Osteocyte (in vitro differentiated cells): ENCODE data around the gene ADAM15. TPM values are rescaled to one million over a fixed set of nuclear protein-coding genes. Genes with fewer than 3 reads are reported as not detected.

Source experiments
- DNase-seq: peaks from one replicate; pipeline ENCODE4 v3.0.0; 2021; ENCODE audit warnings: mixed read lengths; ENCODE audit not compliant: unreplicated experiment; ENCODE audit errors: extremely low spot score
- H3K27ac Mint-ChIP-seq: one replicate; pipeline ENCODE4 v1.8.0; 2021; ENCODE audit warnings: mild to moderate bottlenecking, mixed read lengths; ENCODE audit not compliant: unreplicated experiment
- H3K27me3 Mint-ChIP-seq: one replicate; pipeline ENCODE4 v1.8.0; 2021; ENCODE audit warnings: mixed read lengths; ENCODE audit not compliant: unreplicated experiment
- H3K36me3 Mint-ChIP-seq: one replicate; pipeline ENCODE4 v1.8.0; 2021; ENCODE audit warnings: mixed read lengths; ENCODE audit not compliant: unreplicated experiment
- H3K4me1 Mint-ChIP-seq: one replicate; pipeline ENCODE4 v1.8.0; 2021; ENCODE audit warnings: mixed read lengths; ENCODE audit not compliant: unreplicated experiment
- H3K4me3 Mint-ChIP-seq: one replicate; pipeline ENCODE4 v1.8.0; 2021; ENCODE audit warnings: mild to moderate bottlenecking, moderate library complexity, mixed read lengths; ENCODE audit not compliant: unreplicated experiment
- H3K9me3 Mint-ChIP-seq: one replicate; pipeline ENCODE4 v1.8.0; 2021; ENCODE audit warnings: mixed read lengths; ENCODE audit not compliant: unreplicated experiment
- total RNA-seq: library from RNA; stranded (reverse); gene quantifications from 2 replicates; pipeline ENCODE4 v1.2.1, GENCODE V29; 2021
- TF ChIP-seq, protein P1 (sequence below): fragments of 200-600 bp; sonication (generic); IDR thresholded peaks from 2 replicates; pipeline ENCODE4 v1.5.0; 2021; ENCODE audit warnings: antibody characterized with exemption, mild to moderate bottlenecking, moderate library complexity

The ADAM15 gene
- total RNA-seq, 1 donor from 2014 or later: 89.4 TPM

DNA sequence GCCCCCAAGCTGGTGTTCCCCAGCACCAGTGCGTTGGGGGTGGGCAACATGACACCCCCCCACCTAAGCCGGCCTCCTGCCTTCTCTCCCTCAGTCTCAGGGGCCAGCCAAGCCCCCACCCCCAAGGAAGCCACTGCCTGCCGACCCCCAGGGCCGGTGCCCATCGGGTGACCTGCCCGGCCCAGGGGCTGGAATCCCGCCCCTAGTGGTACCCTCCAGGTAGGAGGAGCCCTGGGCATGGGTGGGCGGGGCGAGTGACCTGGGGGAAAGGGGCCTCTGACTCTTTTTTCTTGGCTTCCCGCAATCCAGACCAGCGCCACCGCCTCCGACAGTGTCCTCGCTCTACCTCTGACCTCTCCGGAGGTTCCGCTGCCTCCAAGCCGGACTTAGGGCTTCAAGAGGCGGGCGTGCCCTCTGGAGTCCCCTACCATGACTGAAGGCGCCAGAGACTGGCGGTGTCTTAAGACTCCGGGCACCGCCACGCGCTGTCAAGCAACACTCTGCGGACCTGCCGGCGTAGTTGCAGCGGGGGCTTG, 11.1 kb downstream of the ADAM15 start:
- H3K4me1 Mint-ChIP-seq: peaks cover 30% of the 10 kb centered on the region
- no peaks in the 10 kb centered on the region for H3K27me3 Mint-ChIP-seq
- peaks cover 8% of the 10 kb centered on the region for H3K36me3 Mint-ChIP-seq
- no peak overlapping the region for H3K27ac Mint-ChIP-seq
- TF ChIP-seq, protein P1, sequence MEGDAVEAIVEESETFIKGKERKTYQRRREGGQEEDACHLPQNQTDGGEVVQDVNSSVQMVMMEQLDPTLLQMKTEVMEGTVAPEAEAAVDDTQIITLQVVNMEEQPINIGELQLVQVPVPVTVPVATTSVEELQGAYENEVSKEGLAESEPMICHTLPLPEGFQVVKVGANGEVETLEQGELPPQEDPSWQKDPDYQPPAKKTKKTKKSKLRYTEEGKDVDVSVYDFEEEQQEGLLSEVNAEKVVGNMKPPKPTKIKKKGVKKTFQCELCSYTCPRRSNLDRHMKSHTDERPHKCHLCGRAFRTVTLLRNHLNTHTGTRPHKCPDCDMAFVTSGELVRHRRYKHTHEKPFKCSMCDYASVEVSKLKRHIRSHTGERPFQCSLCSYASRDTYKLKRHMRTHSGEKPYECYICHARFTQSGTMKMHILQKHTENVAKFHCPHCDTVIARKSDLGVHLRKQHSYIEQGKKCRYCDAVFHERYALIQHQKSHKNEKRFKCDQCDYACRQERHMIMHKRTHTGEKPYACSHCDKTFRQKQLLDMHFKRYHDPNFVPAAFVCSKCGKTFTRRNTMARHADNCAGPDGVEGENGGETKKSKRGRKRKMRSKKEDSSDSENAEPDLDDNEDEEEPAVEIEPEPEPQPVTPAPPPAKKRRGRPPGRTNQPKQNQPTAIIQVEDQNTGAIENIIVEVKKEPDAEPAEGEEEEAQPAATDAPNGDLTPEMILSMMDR: no peak
- no peak for DNase-seq
- no peaks in the 10 kb centered on the region for H3K9me3 Mint-ChIP-seq
- H3K4me3 Mint-ChIP-seq: no peak overlapping the region

DNA sequence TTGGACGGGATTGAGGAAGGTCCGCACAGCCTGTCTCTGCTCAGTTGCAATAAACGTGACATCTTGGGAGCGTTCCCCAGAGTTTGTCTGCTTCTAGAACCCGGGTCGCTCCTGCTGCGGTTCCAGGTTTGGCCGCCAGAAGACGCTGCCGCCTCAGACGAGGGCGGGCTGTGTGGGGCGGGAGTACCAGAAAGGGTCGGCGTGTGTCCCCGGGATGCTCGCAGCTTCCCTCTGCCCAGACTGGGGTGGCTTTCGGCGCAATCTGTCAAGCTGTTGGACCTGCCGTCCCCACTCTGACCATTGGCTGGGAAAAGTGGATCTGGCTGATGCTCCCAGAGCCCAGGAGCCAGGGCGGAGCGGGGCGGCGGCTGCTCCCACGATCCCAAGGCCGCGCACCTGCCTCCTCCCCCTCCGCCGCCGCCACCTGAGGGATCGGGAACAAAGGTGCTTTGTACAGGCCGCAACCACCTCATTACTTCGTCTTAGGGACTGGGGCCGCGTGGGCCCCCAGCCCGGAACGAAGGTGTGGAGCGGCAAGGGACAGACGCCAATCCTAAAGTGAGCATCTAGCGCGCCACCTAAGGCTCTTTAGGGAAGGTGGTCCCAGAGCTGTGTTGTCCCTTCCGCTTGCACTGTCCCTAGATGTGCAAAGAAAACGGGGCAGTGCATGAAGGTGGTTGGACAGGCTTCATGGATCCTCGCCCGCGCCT, 11.7 kb downstream of the ADAM15 start:
- H3K4me1 Mint-ChIP-seq: peaks cover 30% of the 10 kb centered on the region
- TF ChIP-seq, protein P1: peak; percentile 77
- no peak for DNase-seq
- peaks cover 5% of the 10 kb centered on the region for H3K36me3 Mint-ChIP-seq
- H3K27ac Mint-ChIP-seq: no peak overlapping the region
- H3K9me3 Mint-ChIP-seq: no peaks in the 10 kb centered on the region
- H3K4me3 Mint-ChIP-seq: peak overlapping the region; percentile 89
- H3K27me3 Mint-ChIP-seq: no peaks in the 10 kb centered on the region

DNA sequence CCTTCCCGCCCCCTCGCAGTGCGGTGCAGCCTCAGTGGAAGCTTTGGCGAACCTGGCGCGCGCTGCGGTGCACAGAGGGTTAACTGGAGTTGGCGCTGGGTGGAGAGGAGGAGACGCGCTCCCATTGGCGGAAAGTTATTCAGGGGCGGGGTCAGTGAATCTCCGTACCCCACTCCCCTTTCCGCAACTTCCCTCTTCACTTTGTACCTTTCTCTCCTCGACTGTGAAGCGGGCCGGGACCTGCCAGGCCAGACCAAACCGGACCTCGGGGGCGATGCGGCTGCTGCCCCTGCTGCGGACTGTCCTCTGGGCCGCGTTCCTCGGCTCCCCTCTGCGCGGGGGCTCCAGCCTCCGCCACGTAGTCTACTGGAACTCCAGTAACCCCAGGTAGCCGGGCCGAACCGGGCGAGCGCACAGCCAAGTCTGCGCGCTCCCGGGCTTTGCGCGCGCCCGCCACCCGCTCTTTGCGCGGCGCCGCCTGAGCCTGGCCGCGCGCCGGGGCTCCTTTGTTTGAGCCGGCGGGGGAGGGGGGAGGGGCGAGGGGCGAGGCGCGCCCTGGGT, 12.5 kb downstream of the ADAM15 start, which contains the start of gene EFNA4:
Gene EFNA4 (plus strand): TSS at position 191 of the 561 bp plus-strand sequence. CDS start 84 bp downstream, at position 275.
- H3K27me3 Mint-ChIP-seq: no peaks in the 10 kb centered on the region
- H3K9me3 Mint-ChIP-seq: no peaks in the 10 kb centered on the region
- no peaks in the 10 kb centered on the region for H3K36me3 Mint-ChIP-seq
- peak within 1 kb of the TSS; percentile 89 for H3K4me3 Mint-ChIP-seq
- DNase-seq: peak; percentile 91
- peak within 1 kb of the TSS; percentile 85 for H3K27ac Mint-ChIP-seq
- TF ChIP-seq, protein P1: no peak
- H3K4me1 Mint-ChIP-seq: peaks cover 30% of the 10 kb centered on the region

DNA sequence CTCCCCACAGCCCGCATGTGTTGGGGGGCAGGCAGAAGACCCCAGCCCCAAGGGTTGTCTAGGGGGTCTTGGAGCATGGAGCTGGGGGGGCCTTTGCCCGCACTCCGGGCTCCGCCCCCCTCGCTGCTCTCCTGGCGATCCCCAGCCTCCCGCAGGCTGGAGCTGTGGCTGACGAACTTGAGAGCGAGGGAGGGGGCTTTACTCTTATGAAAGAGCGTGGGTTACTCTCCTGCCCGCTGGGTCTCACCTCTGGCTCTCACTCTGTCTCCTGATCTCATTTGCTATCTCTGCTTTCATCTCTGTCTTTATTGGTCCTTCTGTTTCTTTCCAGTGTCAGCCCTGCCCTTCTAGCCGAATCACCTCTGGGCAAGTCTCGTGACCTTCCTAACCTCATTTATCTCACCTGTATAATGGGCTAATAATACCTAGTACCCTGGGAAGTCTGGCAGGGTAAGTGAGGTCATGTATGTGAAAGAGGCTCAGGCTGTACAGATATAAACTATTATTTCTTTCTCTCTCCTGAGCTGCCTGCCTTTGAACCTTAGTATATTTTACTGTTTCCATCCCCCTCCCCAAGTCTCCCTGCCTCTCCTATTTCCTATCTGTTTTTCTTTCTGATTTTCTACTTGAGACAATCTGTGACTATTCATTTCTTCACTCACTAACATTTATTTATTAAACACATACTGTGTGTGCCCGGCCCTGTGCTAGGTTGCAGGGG, 13.2 kb downstream of the ADAM15 start:
- peaks cover 30% of the 10 kb centered on the region for H3K4me1 Mint-ChIP-seq
- peak overlapping the region; percentile 71 for H3K4me3 Mint-ChIP-seq
- no peak for DNase-seq
- H3K36me3 Mint-ChIP-seq: no peaks in the 10 kb centered on the region
- H3K27ac Mint-ChIP-seq: peak overlapping the region; percentile 3
- TF ChIP-seq, protein P1: no peak
- no peaks in the 10 kb centered on the region for H3K27me3 Mint-ChIP-seq
- no peaks in the 10 kb centered on the region for H3K9me3 Mint-ChIP-seq
